Naive thymus-derived CD4-positive, alpha-beta T cell (primary cell): ENCODE measurements around the gene FBXO17. TPM values are rescaled to one million over a fixed set of nuclear protein-coding genes. Genes with fewer than 3 reads are reported as not detected.

Experiments used
- ATAC-seq: fragments of 150-1000 bp; cut with Tn5 transposase; 2 replicates; pipeline ENCODE4 v1.10.0; 2021; ENCODE audit warnings: mild to moderate bottlenecking, moderate library complexity
- CTCF ChIA-PET: fragments of 350-600 bp; sonication (Branson Sonifier 250); formaldehyde crosslinking; loops from one replicate; lab custom pipeline; 2021; ENCODE audit warnings: antibody characterized with exemption; lab: Charles Lee
- POLR2A ChIA-PET: fragments of 350-600 bp; sonication (Branson Sonifier 250); formaldehyde crosslinking; loops from one replicate; lab custom pipeline; 2021; ENCODE audit warnings: antibody characterized with exemption, inconsistent platforms; lab: Charles Lee
- DNase-seq, 9 donors: peaks; one replicate each; pipeline versions ENCODE4 v3.0.0 to v3.0.0-alpha.2; 2020 to 2022; ENCODE audit warnings: mixed read lengths in 1 of 9
- H3K27ac ChIP-seq: one replicate; pipeline ENCODE4 v1.7.0; 2013; ENCODE audit warnings: mild to moderate bottlenecking, low read depth, low read length, moderate library complexity
- H3K27me3 ChIP-seq, 2 donors: one replicate each; pipeline ENCODE4 v1.7.0; 2013; ENCODE audit warnings: low read length in 2 of 2, mild to moderate bottlenecking in 2 of 2, moderate library complexity in 2 of 2; ENCODE audit not compliant: control insufficient read depth in 2 of 2, insufficient read depth in 2 of 2
- H3K36me3 ChIP-seq, 3 experiments: 1 replicate in 2 of 3; 2 replicates in 1 of 3; pipeline ENCODE4 v1.7.0; 2013; ENCODE audit warnings: low read length in 3 of 3, mild to moderate bottlenecking in 3 of 3, moderate library complexity in 1 of 3; ENCODE audit not compliant: insufficient read depth in 3 of 3, control insufficient read depth in 2 of 3
- H3K4me1 ChIP-seq, 2 donors: one replicate each; pipeline ENCODE4 v1.7.0; 2013; ENCODE audit warnings: low read length in 2 of 2, mild to moderate bottlenecking in 2 of 2, moderate library complexity in 1 of 2; ENCODE audit not compliant: control insufficient read depth in 2 of 2, insufficient read depth in 2 of 2
- H3K4me3 ChIP-seq: 2 replicates; pipeline ENCODE4 v1.7.0; 2013; ENCODE audit warnings: mild to moderate bottlenecking, low read length
- H3K9me3 ChIP-seq, 3 experiments: 1 replicate in 2 of 3; 2 replicates in 1 of 3; pipeline ENCODE4 v1.7.0; 2013; ENCODE audit warnings: low read length in 3 of 3; ENCODE audit not compliant: control insufficient read depth in 2 of 3
- H3K27ac Mint-ChIP-seq, 9 donors: one replicate each; pipeline ENCODE4 v1.8.0; 2020 to 2022; ENCODE audit warnings: mixed read lengths in 9 of 9, mild to moderate bottlenecking in 8 of 9, moderate library complexity in 5 of 9, inconsistent platforms in 2 of 9
- H3K27me3 Mint-ChIP-seq, 5 donors: one replicate each; pipeline ENCODE4 v1.8.0; 2021 to 2022; ENCODE audit warnings: mixed read lengths in 5 of 5, mild to moderate bottlenecking in 1 of 5
- H3K36me3 Mint-ChIP-seq, 5 donors: one replicate each; pipeline ENCODE4 v1.8.0; 2020 to 2022; ENCODE audit warnings: mixed read lengths in 5 of 5, mild to moderate bottlenecking in 3 of 5, inconsistent platforms in 1 of 5
- H3K4me1 Mint-ChIP-seq, 7 donors: one replicate each; pipeline ENCODE4 v1.8.0; 2020 to 2022; ENCODE audit warnings: mixed read lengths in 7 of 7, mild to moderate bottlenecking in 3 of 7, inconsistent platforms in 1 of 7
- H3K4me3 Mint-ChIP-seq, 10 donors: one replicate each; pipeline ENCODE4 v1.8.0; 2020 to 2022; ENCODE audit warnings: mild to moderate bottlenecking in 10 of 10, mixed read lengths in 10 of 10, moderate library complexity in 6 of 10, inconsistent platforms in 2 of 10
- H3K9me3 Mint-ChIP-seq, 11 donors: one replicate each; pipeline ENCODE4 v1.8.0; 2020 to 2022; ENCODE audit warnings: mixed read lengths in 11 of 11, mild to moderate bottlenecking in 4 of 11, inconsistent platforms in 1 of 11, moderate library complexity in 1 of 11
- intact Hi-C, 2 donors: fragments of 100-400 bp; cut with micrococcal nuclease; formaldehyde crosslinking; loops; one replicate each; pipeline ENCODE4 v1.15.1; 2023
- polyA plus RNA-seq, 2 donors: library from polyadenylated mRNA; unstranded; fragments of 300-500 nt; fragmentation: Illumina TruSeq; gene quantifications; one replicate each; pipeline ENCODE4 v1.2.3, GENCODE V29; 2021
- total RNA-seq, 6 experiments: library from RNA in 5 of 6; stranded (reverse) in 5 of 6; gene quantifications; 1 replicate in 5 of 6; 2 replicates in 1 of 6; pipeline ENCODE4 v1.2.3 and lab custom pipeline; 2021 to 2026

Gene FBXO17
- total and polyA plus RNA-seq, 7 experiments from 2014 or later = not detected

DNA sequence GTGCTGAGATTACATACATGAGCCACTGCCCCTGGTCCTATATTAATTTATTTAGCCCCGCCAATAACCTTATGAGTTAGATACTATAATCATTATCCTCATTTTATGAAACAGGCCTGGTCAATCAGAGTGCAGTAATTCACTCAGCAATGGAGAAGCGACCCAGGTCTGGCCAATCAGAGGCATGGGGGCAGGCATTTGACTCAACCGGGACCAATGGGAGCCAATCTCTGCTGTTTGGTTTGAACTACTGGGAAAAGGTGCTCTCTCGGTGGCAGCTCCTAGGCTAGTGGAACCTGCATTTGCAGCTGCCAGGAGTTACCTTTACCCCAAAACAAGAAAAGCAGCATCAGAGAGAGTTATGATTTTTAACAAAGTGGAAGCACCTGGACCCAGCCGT, 82.7 kb downstream of the FBXO17 start:
- no peaks in the 10 kb centered on the region for H3K27me3 ChIP-seq
- peaks cover 0 to 20% (median 0%) of the 10 kb centered on the region in 5 donors for H3K36me3 Mint-ChIP-seq
- no peak overlapping the region for H3K4me3 ChIP-seq
- CTCF ChIA-PET = no interaction called here
- no peaks in the 10 kb centered on the region for H3K9me3 Mint-ChIP-seq
- H3K4me1 ChIP-seq = peaks cover 0 to under 1% of the 10 kb centered on the region in 2 donors
- H3K27me3 Mint-ChIP-seq = no peaks in the 10 kb centered on the region
- no peak overlapping the region for H3K4me3 Mint-ChIP-seq
- H3K4me1 Mint-ChIP-seq = peaks cover 5 to 21% (median 11%) of the 10 kb centered on the region in 7 donors
- H3K9me3 ChIP-seq = no peaks in the 10 kb centered on the region
- H3K27ac Mint-ChIP-seq = no peak overlapping the region
- POLR2A ChIA-PET = no interaction called here
- intact Hi-C loops = no loop called here
- DNase-seq (no peak), ATAC-seq (no peak)
- no peak overlapping the region for H3K27ac ChIP-seq
- H3K36me3 ChIP-seq = peaks cover 0 to 43% (median 0%) of the 10 kb centered on the region in 3 experiments

GRCh38 chr19:38891771-38892170, 83.8 kb downstream of the FBXO17 start:
- Histone ChIP-seq H3K36me3 (peaks cover 0 to 43% (median 0%) of the 10 kb centered on the region in 3 experiments), H3K9me3 (no peaks in the 10 kb centered on the region), H3K27ac (no peak overlapping the region), H3K27me3 (no peaks in the 10 kb centered on the region), H3K4me3 (no peak overlapping the region), H3K4me1 (peaks cover 0 to 3% of the 10 kb centered on the region in 2 donors)
- Mint-ChIP-seq H3K27me3 (no peaks in the 10 kb centered on the region), H3K4me3 (no peak overlapping the region), H3K9me3 (no peaks in the 10 kb centered on the region), H3K27ac (no peak overlapping the region), H3K36me3 (peaks cover 0 to 20% (median 0%) of the 10 kb centered on the region in 5 donors), H3K4me1 (peaks cover 0 to 17% (median 8%) of the 10 kb centered on the region in 7 donors)
- POLR2A ChIA-PET = no interaction called here
- intact Hi-C loops = no loop called here
- DNase-seq (no peak), ATAC-seq (no peak)
- CTCF ChIA-PET = no interaction called here

Other genes with a start within 250 kb of the FBXO17 start
- gene CAPN12, start 231.3 kb downstream of the FBXO17 start, total RNA-seq = 1 to 10 TPM; 2.5 to 5.1 (median 2.7) TPM
- under 1 TPM in 1 of 2 donors, not detected in 1; 0.84 TPM for gene CAPN12, start 231.3 kb downstream of the FBXO17 start, polyA plus RNA-seq
- gene LGALS7, start 202.2 kb downstream of the FBXO17 start, total RNA-seq = not detected
- gene LGALS7, start 202.2 kb downstream of the FBXO17 start, polyA plus RNA-seq = not detected
- gene LGALS7B, start 186.5 kb downstream of the FBXO17 start, total RNA-seq = not detected
- gene LGALS7B, start 186.5 kb downstream of the FBXO17 start, polyA plus RNA-seq = not detected
- gene LGALS4, start 162.8 kb downstream of the FBXO17 start, total RNA-seq = 1 to 10 TPM; 2.3 to 9.8 (median 7.2) TPM
- gene LGALS4, start 162.8 kb downstream of the FBXO17 start, polyA plus RNA-seq = under 1 TPM; 0.13 to 0.31 TPM
- 100 to 1,000 TPM in 4 of 5 experiments, 10 to 100 TPM in 1; 71.9 to 149 (median 114) TPM for gene ECH1, start 143.9 kb downstream of the FBXO17 start, total RNA-seq
- 100 to 1,000 TPM; 216 to 279 TPM for gene ECH1, start 143.9 kb downstream of the FBXO17 start, polyA plus RNA-seq
- gene HNRNPL, start 125.8 kb downstream of the FBXO17 start, total RNA-seq = 100 to 1,000 TPM; 339 to 539 (median 505) TPM
- 10 to 100 TPM; 70.6 to 78.7 TPM for gene HNRNPL, start 125.8 kb downstream of the FBXO17 start, polyA plus RNA-seq
- 10 to 100 TPM; 32.8 to 75.9 (median 64.0) TPM for gene RINL, start 97.5 kb downstream of the FBXO17 start, total RNA-seq
- gene RINL, start 97.5 kb downstream of the FBXO17 start, polyA plus RNA-seq = 10 to 100 TPM; 35.3 to 36.1 TPM
- gene SIRT2, start 76.1 kb downstream of the FBXO17 start, total RNA-seq = 10 to 100 TPM; 42.9 to 78.5 (median 54.0) TPM
- 10 to 100 TPM; 30.7 to 39.5 TPM for gene SIRT2, start 76.1 kb downstream of the FBXO17 start, polyA plus RNA-seq
- gene NFKBIB, start 75.8 kb downstream of the FBXO17 start, total RNA-seq = 10 to 100 TPM; 21.7 to 51.8 (median 34.1) TPM
- gene NFKBIB, start 75.8 kb downstream of the FBXO17 start, polyA plus RNA-seq = 1 to 10 TPM; 7.3 to 9.0 TPM
- 1 to 10 TPM in 4 of 5 experiments, under 1 TPM in 1; 0.73 to 1.6 (median 1.3) TPM for gene CCER2, start 63.6 kb downstream of the FBXO17 start, total RNA-seq
- gene CCER2, start 63.6 kb downstream of the FBXO17 start, polyA plus RNA-seq = not detected
- 10 to 100 TPM; 17.5 to 35.6 (median 25.4) TPM for gene SARS2, start 45.0 kb downstream of the FBXO17 start, total RNA-seq
- 10 to 100 TPM; 10.2 to 16.1 TPM for gene SARS2, start 45.0 kb downstream of the FBXO17 start, polyA plus RNA-seq
- 10 to 100 TPM; 14.0 to 60.0 (median 22.5) TPM for gene MRPS12, start 44.8 kb downstream of the FBXO17 start, total RNA-seq
- 10 to 100 TPM; 79.9 to 93.4 TPM for gene MRPS12, start 44.8 kb downstream of the FBXO17 start, polyA plus RNA-seq
- gene FBXO27, start 56.8 kb upstream of the FBXO17 start, total RNA-seq = under 1 TPM in 3 of 5 experiments, not detected in 2; 0.35 to 0.48 (median 0.39) TPM
- gene FBXO27, start 56.8 kb upstream of the FBXO17 start, polyA plus RNA-seq = not detected
- gene ACP7, start 108.6 kb upstream of the FBXO17 start, total RNA-seq = not detected
- not detected for gene ACP7, start 108.6 kb upstream of the FBXO17 start, polyA plus RNA-seq
- gene PAK4, start 150.0 kb upstream of the FBXO17 start, total RNA-seq = 10 to 100 TPM in 4 of 5 experiments, 1 to 10 TPM in 1; 9.3 to 17.5 (median 12.7) TPM
- 1 to 10 TPM; 1.0 to 1.9 TPM for gene PAK4, start 150.0 kb upstream of the FBXO17 start, polyA plus RNA-seq
- not detected for gene NCCRP1, start 221.2 kb upstream of the FBXO17 start, total RNA-seq
- gene NCCRP1, start 221.2 kb upstream of the FBXO17 start, polyA plus RNA-seq = not detected
- gene SYCN, start 228.5 kb upstream of the FBXO17 start, total RNA-seq = not detected
- gene SYCN, start 228.5 kb upstream of the FBXO17 start, polyA plus RNA-seq = not detected